ENCODE measurements around the gene SUGP1.

DNA sequence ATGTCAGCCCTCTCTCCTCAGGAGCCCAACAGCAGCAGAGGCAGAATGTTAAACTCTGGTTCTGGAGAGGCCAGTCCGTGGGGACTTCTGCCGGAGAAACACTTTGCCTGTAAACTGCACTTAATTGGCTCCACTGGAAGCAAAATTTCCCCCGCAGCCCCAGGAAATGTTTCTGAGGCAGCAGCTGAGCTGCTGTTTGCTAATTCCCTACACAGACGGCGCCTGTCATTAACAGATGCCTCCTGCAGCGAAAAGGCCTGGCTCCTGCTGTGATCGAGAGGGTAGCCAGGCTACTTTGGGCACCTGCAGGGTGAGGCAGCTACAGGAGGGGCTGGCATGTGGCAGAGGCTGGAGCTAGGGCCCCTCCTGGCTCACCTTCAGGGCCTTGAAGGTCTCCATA lies 42.0 kb downstream of the SUGP1 start:
- TF ChIP-seq, protein P1, sequence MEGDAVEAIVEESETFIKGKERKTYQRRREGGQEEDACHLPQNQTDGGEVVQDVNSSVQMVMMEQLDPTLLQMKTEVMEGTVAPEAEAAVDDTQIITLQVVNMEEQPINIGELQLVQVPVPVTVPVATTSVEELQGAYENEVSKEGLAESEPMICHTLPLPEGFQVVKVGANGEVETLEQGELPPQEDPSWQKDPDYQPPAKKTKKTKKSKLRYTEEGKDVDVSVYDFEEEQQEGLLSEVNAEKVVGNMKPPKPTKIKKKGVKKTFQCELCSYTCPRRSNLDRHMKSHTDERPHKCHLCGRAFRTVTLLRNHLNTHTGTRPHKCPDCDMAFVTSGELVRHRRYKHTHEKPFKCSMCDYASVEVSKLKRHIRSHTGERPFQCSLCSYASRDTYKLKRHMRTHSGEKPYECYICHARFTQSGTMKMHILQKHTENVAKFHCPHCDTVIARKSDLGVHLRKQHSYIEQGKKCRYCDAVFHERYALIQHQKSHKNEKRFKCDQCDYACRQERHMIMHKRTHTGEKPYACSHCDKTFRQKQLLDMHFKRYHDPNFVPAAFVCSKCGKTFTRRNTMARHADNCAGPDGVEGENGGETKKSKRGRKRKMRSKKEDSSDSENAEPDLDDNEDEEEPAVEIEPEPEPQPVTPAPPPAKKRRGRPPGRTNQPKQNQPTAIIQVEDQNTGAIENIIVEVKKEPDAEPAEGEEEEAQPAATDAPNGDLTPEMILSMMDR (IDR thresholded peaks at IDR 0.05) = no peak
- no peak for TF ChIP-seq POLR2A (IDR thresholded peaks at IDR 0.05)

Measured in transverse colon (tissue), 3 donors.